NCI-H2029 treated with DMSO at 0.1 percent for 48 hours (cell line): ENCODE data around the gene GRIA4.
A peak's percentile ranks its signal among the peaks of the same experiment; 100 is the strongest.

Experiments
- DNase-seq: peaks from one replicate; lab custom pipeline; 2025; lab: John Stamatoyannopoulos, UW

The GRIA4 gene

GRCh38 chr11:105609832-105610781, at the start of gene GRIA4:
Gene GRIA4 (plus strand): TSS chr11:105610073. CDS start chr11:105610998, 925 bp downstream.
- peak; percentile 16 for DNase-seq

- DNase-seq = no peak
Observed at GRCh38 chr11:105573091-105573490, 36.8 kb upstream of the GRIA4 start.

GRCh38 chr11:105574974-105575373, 34.9 kb upstream of the GRIA4 start:
- DNase-seq = no peak

GRCh38 chr11:105577641-105578040, 32.2 kb upstream of the GRIA4 start:
- DNase-seq = no peak

- no peak for DNase-seq
Observed at GRCh38 chr11:105579111-105579510, 30.8 kb upstream of the GRIA4 start.

- no peak for DNase-seq
Observed at GRCh38 chr11:105582497-105582896, 27.4 kb upstream of the GRIA4 start.

GRCh38 chr11:105588001-105588400, 21.9 kb upstream of the GRIA4 start:
- no peak for DNase-seq

GRCh38 chr11:105589346-105589745, 20.5 kb upstream of the GRIA4 start:
- no peak for DNase-seq

GRCh38 chr11:105592035-105592434, 17.8 kb upstream of the GRIA4 start:
- no peak for DNase-seq

- no peak for DNase-seq
Observed at GRCh38 chr11:105598371-105598770, 11.5 kb upstream of the GRIA4 start.

- DNase-seq = no peak
Observed at GRCh38 chr11:105603156-105603555, 6.7 kb upstream of the GRIA4 start.

GRCh38 chr11:105609341-105609781, 512 bp upstream of the GRIA4 start:
- DNase-seq = no peak

GRCh38 chr11:105610871-105611571, 1.1 kb downstream of the GRIA4 start:
- DNase-seq = no peak

GRCh38 chr11:105611572-105612441, 1.9 kb downstream of the GRIA4 start:
- DNase-seq = no peak

- no peak for DNase-seq
Observed at GRCh38 chr11:105612771-105613170, 2.9 kb downstream of the GRIA4 start.

GRCh38 chr11:105613183-105613582, 3.3 kb downstream of the GRIA4 start:
- DNase-seq = no peak

- DNase-seq = no peak
Observed at GRCh38 chr11:105618343-105618955, 8.6 kb downstream of the GRIA4 start.

- no peak for DNase-seq
Observed at GRCh38 chr11:105619556-105619955, 9.7 kb downstream of the GRIA4 start.

- no peak for DNase-seq
Observed at GRCh38 chr11:105622016-105622415, 12.1 kb downstream of the GRIA4 start.

- DNase-seq = no peak
Observed at GRCh38 chr11:105632316-105632715, 22.4 kb downstream of the GRIA4 start.

GRCh38 chr11:105635466-105635865, 25.6 kb downstream of the GRIA4 start:
- no peak for DNase-seq

GRCh38 chr11:105636496-105636895, 26.6 kb downstream of the GRIA4 start:
- DNase-seq = no peak
